Upper lobe of left lung (tissue), 4 donors: Measurements from ENCODE around the gene FOXJ1.

ENCODE experiments used
- EP300 ChIP-seq, 4 donors: sonication (generic); formaldehyde crosslinking; IDR thresholded peaks; one replicate each; pipeline ENCODE4 v1.5.1; 2017; ENCODE audit warnings: antibody characterized with exemption in 4 of 4, control low read depth in 2 of 4
- TF ChIP-seq, protein P1 (sequence below), 6 experiments: fragments of 450-650 bp in 4 of 6; fragments of 200-600 bp in 2 of 6; sonication (generic) in 2 of 6; IDR thresholded peaks; one replicate each; pipeline ENCODE4 v1.5.1; 2016 to 2019; ENCODE audit warnings: antibody characterized with exemption in 6 of 6

DNA sequence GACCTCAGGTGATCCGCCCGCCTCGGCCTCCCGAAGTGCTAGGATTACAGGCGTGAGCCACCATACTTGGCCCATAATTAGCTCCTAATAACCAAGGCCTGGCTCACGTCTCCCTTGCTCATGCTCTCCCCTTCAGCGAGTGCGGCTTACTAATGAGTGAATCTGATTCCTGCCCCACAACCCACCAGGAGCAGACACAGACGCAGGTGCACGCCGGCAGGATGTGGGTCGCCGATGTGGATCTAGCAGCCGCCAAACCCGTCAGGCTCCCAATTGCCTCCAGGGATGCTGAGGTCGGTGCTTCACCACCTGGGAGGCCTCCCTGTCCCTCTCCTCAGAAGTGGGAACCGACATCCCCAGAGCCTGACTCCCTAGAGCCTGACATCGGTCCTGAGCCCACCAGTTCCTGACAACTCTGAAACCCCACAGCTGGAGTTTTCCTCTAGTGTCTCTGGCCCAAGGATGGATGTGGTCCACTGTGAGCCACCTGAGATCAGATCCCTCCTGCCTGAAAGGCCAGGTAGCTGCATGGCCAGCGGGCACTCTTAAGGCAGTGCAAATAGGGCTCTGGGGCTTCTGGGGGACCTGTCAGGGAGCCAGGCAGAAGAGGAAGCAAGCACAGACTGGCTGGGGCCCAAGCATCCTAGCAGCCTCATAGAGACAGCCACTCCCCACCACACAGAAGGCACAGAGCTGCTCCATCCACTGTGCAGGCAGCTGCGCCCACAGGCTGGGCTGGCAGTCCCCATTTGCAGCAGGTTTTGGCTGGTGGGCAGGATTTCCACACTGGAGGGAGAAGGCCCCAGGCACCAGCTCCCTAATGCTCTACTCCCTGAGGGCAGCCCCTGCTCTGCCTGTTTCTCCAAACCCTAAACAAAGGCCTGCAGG, 48.3 kb downstream of the FOXJ1 start:
- TF ChIP-seq, protein P1, sequence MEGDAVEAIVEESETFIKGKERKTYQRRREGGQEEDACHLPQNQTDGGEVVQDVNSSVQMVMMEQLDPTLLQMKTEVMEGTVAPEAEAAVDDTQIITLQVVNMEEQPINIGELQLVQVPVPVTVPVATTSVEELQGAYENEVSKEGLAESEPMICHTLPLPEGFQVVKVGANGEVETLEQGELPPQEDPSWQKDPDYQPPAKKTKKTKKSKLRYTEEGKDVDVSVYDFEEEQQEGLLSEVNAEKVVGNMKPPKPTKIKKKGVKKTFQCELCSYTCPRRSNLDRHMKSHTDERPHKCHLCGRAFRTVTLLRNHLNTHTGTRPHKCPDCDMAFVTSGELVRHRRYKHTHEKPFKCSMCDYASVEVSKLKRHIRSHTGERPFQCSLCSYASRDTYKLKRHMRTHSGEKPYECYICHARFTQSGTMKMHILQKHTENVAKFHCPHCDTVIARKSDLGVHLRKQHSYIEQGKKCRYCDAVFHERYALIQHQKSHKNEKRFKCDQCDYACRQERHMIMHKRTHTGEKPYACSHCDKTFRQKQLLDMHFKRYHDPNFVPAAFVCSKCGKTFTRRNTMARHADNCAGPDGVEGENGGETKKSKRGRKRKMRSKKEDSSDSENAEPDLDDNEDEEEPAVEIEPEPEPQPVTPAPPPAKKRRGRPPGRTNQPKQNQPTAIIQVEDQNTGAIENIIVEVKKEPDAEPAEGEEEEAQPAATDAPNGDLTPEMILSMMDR (IDR thresholded peaks at IDR 0.05): no peak
- TF ChIP-seq EP300 (IDR thresholded peaks at IDR 0.05): no peak
